Measurements from ENCODE around the gene POLR2F.
"Not testable (repeated sequence)": the region's sequence is repeated elsewhere in the genome, so short reads cannot be mapped to it uniquely, and the experiment has no call there.

Gene POLR2F

DNA sequence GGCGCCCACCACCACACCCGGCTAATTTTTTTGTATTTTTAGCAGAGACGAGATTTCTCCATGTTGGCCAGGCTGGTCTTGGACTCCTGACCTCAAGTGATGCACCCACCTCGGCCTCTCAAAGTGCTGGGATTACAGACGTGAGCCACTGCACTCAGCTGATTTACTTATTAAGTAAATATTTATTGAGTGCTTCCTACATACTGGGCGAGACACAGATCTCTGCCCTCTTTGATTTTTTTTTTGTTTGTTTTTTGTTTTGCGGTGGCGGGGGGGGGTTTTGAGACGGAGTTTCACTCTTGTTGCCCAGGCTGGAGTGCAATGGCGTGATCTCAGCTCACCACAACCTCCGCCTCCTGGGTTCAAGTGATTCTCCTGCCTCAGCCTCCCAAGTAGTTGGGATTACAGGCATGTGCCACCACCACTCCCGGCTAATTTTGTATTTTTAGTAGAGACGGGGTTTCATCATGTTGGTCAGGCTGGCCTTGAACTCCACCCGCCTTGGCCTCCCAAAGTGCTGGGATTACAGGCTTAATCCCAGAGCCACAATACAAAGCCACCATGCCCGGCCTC, 2.4 kb downstream of the POLR2F start:
- not testable (repeated sequence) for DNase-seq

DNA sequence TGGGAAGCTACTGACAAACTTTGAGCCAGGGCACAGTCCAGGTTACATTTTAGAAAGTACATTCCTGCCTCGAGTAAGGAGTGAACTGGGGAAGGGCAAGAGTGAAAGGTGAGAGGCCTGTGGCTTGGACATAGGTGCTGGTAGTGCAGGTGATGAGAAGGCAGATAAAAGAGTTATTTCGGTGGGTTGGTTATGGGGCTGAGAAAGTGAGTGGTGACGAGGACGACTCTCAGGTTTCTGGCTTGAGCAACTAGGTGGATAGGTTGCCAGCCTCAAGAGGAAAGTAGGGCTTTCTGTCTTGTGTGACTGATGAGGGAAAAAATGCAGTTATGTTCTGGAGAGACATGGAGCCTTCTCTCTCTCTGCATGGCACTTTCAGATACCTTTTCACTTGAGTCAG, 3.7 kb downstream of the POLR2F start:
- DNase-seq = no peak

DNA sequence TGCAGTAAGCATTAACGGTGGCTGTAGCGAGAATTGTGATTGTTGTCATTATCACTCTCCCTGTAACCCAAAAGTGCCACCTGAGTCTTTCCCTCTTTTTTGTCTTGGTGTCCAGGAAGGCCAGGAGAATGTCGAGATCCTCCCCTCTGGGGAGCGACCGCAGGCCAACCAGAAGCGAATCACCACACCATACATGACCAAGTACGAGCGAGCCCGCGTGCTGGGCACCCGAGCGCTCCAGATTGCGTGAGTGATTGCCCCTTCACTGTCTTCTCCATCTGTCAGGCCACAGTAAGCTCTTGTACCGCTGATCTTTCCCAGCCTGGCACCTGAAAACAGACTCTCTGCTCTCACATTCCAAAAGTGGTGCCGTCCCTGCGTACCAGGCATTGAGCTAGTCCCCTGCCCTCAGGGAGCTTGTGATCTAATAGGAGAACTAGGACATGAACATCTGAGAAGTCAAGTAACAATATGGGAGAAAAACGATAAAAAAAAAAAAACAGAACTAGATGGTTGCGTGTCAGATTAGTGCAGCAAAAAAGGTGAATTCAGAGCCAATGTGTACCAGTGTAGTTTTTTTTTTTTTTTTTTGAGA, 5.8 kb downstream of the POLR2F start:
- no peak for DNase-seq

DNA sequence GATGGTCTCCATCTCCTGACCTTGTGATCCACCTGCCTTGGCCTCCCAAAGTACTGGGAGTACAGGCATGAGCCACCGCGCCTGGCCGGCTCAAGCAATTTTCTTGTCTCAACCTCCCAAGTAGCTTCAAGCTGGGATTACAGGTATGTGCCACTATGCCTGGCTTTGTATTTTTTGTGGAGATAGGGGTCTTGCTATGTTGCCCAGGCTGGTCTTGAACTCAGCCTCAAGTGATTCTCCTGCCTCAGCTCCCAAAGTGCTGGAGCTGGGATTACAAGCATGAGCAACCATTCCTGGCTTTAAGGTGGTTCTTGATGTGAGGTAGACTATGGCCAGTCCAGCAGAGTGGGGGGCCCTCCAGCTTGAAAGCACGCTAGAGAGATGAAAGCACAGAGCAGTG, 7.6 kb downstream of the POLR2F start:
- DNase-seq = no peak

DNA sequence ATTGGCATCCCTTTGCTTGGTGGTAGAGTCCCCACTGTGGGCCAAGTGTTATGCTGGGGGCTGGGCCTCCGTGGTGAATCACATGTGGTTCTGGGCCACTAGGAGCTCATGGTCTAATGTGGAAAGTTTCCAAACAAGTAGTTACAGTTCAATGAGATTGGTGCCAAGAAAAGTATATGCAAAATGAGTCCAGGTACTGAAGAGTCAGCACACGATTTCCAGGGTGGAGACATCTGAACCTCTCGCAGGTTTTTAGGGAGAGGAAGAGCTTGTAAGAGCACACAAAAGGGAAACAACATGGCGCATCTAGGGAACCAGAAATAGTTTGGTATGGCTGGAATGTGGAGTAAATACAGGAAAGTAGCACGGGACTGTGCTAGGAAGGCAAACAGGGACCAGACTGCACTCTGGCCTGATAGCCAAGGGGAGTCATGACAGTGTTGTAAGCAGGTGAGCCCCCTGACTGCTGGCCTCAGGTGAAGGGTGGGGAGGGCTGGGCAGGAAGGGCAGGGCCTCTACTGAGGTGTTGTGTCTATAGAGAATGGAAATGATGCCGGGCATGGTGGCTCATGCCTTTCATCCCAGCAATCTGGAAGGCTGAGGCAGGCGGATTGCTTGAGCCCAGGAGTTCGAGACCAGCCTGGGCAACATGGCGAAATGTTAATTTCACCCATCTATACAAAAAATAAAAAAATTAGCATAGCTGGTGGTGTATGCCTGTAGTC, 12.6 kb downstream of the POLR2F start:
- no peak for DNase-seq

DNA sequence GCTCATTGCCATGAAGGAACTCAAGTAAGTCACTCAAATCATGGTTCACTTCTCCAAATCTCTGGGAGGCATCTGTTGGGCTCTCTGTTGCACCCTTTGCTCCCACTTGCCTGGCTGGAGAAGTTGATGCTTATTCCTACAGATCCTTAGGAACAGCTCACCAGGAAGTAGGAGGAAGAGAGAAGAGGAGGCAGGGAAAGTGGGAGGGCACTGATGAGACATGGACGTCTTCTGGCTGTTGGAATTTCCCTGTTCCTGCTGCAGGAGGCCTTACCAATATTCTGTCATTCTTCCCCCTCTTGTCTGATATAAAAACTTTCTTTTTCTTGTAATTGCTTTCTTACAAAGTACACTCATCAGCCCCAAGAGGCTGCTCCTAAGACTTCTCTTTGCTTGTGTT, 13.6 kb downstream of the POLR2F start:
- DNase-seq = no peak

DNA sequence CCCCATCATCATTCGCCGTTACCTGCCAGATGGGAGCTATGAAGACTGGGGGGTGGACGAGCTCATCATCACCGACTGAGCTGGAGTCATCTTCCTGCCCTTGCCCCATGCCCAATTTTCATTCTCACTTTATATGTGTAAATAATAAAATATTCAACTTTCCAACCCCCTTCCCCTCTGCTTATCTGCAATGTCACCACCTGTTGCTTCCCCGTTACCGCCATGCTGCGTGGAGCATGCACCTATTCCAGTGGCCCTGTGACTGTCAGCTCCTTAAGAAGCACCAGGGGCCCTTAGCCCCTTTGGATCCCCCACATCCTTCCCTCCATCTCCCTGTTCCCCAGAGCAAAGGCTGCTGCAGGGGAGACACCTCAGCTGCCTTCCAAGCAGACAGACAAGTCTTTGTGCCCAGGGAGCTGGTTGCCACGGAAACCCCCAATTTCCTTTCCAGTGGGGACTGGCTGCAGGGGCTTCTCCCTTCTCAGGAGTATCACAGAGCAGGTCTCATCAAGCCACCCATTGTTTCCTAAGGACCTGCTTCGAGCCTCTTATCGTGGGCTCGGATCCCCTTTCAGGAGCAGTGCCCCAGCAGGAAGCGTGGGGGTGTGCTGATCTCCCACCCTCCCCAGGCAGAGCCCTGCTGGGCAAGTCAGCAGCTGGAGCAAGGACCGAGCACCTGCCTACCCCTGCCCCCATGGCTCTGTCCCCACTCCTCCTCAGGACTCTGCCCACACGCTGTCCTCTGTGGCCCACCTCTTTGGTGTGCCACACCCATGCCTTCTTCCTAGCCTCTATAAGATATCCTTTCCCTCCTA, 14.3 kb downstream of the POLR2F start:
- no peak for DNase-seq

DNA sequence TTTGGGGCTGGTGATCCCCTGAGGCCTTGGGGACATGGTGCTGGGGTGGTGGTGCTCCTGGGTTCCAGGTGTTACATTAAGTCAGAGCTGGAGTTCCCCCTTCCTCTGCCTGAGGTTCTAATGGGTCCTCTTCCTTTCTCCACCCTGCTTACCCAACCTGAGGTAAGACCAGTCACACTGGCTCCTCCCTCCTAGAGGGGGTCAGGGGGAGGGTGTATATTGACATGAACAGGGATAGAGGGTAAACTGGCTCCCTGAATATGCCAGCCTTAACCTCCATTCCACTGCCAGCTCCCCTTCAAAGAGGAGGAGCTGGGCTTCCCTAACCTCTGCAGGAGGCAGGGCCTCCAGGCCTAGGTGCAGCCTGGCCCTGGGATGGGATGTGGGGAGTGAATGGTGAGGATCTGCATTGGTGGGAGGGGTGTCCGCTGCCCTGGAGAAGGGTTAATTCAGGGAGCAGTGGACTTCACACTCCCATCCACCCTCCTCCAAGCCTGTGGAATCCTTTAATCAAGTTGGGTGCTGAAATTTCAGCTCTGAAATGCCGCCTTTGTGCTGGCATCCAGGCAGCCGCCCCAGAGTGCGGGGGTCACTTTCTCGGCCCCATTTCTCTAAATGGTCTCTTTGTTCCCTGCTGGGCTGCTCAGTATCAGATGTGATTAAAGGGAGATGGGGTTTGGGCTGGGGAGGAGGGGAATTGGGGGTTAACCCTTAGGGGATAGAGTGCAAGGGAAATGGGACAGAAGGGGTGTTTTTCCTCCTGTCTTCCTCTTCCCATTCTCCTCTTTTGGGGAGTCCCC, 15.2 kb downstream of the POLR2F start:
- DNase-seq = no peak

DNA sequence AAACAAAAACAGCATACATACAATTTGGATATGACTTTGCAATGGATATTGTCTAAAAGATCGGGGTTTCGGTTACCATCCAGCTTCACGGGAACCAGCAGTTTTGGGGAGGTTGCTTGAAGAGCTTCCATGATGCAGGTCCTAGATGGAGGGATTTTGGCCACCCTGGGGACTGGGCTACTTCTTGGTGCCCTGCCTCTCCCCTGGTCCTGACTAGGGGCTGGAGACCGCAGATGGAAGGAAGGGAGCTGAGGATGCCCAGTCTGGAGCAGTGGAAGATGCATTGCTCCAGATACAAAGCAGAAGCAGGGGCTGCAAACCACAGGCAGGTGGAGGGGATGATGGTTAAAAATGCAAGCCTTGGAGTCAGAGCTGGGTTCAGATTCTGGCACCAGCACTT, 17.4 kb downstream of the POLR2F start:
- no peak for DNase-seq

DNA sequence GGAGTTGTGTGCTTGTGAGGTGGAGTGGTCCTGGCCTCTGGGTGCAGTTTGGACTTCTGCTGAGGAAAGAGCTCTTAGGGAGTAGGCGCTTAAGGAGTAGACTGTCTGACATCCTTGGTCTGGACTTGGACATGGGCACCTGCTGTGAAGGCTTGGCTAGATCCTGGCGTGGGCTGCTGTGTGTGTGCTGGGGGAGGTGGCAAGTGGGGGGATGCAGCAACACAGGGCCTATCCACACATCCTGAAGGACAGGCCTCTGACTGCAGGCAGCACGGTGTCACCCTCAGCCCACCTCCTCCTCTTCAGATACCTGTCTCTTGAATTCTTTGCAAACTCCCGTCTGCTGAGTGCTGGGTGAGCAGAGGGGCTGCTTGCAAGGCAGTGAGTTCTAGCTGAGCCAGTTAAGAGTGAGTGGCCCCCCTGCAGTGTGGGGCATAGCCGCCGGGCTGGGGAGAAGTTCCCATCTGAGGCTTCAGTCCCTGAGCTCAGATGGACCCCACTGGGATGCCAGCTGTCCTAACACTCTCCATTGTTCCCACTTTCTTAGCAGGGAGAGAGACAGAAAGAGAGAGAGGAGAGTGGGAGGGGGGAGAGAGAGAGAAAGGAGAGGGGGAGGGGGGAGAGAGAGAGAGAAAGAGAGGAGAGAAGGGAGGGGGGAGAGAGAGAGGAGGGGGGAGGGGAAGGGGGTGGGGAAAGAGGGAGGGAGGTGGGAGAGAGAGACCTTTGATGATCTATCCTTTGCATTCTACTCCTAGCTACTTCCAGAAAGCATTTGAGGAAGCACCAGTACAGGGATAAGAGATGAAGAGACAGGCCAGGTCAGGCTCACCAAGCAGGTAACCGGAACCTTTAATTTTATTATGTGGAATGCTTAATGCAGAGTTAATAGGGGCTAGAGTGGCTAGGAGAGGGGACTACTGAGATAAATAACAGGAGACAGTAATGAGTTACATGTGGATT, 18.3 kb downstream of the POLR2F start:
- no peak for DNase-seq

DNA sequence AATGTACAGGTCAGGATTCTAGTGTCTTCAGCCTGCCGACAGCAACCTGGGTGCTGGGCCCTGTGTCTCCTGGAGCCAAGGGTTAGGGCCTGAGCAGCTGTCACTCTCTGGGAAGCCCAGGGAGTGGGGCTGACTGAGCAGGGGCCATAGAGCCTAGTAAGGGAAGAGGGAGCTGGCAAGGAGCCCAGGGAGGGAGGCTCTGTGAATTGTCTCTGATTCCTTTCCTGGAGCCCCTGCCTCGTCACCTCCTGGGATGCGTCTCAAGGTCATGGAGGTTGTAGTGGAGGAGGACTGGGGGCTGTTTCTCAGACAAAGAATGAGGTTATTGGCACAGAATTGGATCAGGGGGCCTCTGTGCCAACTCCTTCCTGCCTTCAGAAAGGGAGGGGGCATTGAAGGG, 19.0 kb downstream of the POLR2F start:
- no peak for DNase-seq

DNA sequence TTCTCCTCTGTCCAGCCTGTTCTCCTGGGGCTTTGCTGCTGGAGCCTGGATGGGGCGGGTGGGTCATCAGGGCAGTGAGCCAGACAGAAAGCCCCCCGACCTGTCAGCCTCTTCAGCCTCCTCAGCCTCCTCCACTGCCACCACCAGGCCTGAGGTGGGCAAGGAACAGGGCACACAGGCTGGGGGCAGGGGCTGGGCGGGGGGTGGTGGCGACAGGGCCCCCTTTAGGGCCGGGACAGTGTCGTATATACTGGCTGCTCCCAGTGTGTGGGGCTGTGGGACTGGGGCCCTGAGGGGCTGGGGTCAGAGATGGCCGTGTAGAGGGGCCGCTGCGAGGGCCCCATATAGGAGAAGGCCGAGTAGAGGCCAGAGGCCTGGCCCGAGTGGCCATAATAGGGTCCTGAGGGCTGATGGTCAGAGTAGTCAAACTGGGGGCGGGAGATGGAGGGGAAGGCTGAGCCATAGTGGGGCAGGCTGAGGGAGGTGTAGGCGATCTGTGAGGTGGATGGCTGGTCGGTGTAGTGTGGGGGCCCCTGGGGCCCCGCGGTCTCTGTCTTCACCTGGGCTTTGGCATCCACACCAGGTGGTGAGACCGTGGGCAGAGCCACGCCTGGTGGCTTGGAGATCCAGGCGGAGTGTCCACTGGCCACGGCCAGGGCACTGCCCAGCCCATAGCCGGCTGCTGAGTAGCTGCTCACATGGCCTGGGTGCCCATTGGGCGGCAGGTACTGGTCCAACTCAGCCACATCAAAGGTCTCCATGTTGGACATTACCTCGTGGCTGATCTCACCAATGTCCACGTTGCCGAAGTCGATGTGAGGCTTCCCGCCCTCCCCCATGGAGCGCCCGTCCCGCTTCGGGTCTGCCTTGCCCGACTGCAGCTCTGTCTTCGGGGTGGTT, 20.0 kb downstream of the POLR2F start:
- no peak for DNase-seq

DNA sequence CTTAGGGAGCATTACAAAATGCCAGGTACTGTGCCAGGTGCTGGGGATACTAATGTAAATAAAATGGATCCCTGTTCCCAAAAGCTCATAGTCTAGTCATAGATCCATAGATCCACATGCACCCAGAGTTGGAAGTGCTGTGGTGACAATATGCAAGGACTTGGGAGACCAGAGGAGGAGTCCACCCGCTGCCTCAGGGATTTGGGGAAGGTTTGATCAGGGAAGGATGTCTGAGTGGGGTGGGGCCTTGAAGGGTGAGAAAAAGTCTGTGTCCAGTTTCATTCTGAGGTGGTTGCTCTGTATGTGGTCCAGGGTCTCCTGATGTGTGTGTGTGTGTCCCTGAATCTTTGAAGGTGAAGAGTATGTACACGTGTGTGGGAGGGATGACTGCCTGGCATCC, 21.7 kb downstream of the POLR2F start:
- DNase-seq = no peak

DNA sequence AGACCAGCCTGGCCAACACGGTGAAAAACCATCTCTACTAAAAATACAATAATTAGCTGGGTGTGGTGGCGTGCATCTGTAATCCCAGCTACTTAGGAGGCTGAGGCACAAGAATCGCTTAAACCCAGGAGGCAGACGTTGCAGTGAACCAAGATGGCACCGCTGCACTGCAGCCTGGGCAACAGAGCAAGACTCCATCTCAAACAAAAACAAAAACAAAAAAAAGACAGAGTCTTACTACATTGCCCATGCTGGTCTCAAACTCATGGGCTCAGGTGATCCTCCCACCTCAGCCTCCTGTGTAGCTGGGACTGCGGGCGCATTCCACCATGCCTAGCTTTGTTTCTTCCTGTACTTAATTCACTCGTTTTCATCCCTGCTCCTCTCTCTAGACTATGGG, 22.5 kb downstream of the POLR2F start:
- DNase-seq = not testable (repeated sequence)

DNA sequence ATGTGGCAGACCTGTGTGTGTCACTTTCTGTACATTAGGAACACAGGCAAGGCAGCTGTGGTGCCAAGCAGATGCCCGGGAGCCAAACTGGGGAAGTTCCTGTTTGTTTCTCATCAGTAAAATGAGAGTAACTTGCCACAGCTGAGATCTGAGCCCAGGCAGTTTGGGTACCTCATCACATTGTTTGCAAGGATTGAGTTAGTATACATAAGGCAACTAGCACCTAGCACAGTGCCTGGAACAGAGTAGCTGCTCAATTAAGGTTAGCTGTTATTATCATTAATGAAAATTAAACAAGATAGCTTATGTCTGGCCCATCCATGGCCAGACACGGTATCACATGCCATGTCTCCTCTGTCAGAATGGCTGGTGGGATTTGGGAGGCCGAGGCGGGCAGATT, 23.0 kb downstream of the POLR2F start:
- DNase-seq = no peak

DNA sequence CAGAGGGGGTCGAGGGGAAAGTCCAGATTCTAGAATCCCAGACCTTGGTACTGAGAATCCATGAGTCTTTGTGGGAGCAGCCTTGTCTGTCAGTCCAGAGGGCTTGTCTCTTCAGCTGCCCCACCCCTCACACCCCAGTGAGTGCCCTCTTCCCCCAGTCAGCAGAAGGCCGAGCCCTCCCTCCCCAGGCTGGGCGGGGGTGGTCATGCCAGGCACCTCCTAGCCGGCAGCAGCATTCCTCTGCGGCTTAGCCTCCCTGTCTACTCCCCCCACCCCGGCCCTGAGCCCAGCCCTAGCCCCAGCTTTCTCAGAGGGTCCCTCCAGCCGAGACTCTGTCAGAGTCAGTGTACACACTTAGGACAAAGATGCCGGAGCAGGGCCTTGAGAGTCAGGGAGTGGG, 26.3 kb downstream of the POLR2F start:
- no peak for DNase-seq

DNA sequence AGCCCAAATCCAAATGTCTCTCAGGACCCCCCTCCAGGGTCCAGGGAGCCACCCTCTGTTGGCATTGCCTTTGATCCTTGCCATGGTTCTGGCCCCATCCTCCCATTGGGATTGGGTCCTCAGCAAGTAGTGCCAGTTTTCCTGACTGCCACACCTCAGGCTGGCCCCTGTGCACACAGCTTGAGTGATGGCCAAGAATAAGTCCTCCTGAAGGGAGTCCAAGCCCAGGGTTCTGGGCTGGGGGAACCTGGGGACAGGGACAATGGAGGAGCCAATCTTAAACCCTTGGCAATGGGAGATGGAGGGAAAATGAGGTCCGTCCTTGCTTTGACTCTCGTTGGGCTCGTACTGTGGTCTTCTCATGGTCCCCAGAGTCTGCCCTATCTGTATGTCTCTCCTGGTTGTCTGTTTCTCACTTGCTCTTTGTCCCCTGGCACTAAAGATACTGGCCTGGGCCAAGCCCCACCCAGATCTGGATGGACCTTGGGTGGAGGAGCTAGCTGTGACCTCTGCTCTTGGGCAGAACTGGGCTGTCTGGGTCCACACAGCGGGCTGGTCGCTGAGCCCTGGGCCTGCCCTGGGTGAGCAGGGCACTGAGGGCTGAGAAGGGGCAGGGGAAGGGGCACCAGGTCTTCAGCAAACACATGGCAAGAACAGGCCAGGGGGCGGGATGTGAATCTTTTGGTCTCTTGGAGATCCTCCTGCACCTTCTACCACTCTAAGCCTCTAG, 27.9 kb downstream of the POLR2F start:
- DNase-seq = no peak

DNA sequence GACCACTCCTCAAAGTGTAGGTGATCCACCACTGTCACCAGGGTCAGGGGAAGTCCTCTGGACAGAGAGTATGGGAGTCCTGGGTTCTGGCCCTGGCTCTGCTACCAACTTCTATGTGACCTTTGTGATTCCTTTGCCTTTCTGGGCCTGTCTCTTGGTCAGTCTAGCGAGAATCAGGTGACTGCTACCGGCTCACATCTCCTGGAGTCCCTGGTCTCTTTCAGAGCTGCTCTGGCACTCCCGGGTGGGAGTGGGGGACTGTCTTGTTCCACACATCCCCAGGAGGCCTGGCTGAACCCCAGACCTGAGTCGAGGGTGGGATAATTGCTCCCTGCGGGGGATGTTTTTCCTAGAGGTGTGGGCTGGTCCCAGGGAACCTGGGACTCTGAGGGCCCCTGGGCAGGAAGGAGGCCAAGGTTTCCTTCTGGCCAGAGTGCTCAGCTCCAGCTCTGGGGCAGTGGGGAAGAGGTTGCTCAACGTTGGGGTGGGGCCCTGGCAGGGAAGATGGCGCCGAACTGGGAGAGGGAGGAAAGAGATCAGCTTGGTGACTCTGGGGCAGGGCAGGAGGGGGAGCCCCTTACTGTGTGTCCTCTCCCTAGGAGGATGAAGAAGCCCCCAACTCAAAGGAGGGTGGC, 28.8 kb downstream of the POLR2F start:
- DNase-seq = no peak
